ENCODE measurements around the gene NEGR1. TPM values are rescaled to one million over a fixed set of nuclear protein-coding genes. Genes with fewer than 3 reads are reported as not detected.

The NEGR1 gene
- total RNA-seq, 1 donor from 2014 or later = 9.7 TPM

DNA sequence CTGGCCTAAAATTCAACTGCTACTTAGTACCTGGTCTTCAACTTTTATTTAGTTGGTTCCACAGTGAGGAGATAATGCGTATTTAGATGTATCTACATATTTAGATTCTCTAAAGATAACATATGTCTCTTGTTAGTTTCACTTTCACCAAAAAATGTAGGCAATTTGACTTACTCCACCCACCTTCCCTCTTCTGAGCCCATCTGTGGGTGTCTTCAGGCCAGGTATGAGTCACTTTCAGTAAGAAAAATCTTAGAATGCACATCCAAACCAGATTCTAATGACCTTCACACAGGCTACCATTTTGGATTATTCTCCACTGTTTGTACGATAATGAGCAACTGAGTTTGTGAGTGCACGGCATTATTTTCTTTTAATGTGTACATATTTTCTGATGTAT lies 501.7 kb downstream of the NEGR1 start:
- Histone ChIP-seq H3K4me1 (peaks cover 24% of the 10 kb centered on the region), H3K9me3 (replicated peaks) (no peaks in the 10 kb centered on the region), H3K27me3 (ENCODE audit: low read depth) (no peaks in the 10 kb centered on the region), H3K27ac (replicated peaks) (no peak overlapping the region), H3K4me3 (no peak overlapping the region), H3K36me3 (no peaks in the 10 kb centered on the region)
- no peak for DNase-seq
- intact Hi-C loops (cut with micrococcal nuclease) = no loop called here
- TF ChIP-seq, protein P1, sequence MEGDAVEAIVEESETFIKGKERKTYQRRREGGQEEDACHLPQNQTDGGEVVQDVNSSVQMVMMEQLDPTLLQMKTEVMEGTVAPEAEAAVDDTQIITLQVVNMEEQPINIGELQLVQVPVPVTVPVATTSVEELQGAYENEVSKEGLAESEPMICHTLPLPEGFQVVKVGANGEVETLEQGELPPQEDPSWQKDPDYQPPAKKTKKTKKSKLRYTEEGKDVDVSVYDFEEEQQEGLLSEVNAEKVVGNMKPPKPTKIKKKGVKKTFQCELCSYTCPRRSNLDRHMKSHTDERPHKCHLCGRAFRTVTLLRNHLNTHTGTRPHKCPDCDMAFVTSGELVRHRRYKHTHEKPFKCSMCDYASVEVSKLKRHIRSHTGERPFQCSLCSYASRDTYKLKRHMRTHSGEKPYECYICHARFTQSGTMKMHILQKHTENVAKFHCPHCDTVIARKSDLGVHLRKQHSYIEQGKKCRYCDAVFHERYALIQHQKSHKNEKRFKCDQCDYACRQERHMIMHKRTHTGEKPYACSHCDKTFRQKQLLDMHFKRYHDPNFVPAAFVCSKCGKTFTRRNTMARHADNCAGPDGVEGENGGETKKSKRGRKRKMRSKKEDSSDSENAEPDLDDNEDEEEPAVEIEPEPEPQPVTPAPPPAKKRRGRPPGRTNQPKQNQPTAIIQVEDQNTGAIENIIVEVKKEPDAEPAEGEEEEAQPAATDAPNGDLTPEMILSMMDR (IDR thresholded peaks at IDR 0.05; ENCODE audit: borderline replicate concordance) = no peak

DNA sequence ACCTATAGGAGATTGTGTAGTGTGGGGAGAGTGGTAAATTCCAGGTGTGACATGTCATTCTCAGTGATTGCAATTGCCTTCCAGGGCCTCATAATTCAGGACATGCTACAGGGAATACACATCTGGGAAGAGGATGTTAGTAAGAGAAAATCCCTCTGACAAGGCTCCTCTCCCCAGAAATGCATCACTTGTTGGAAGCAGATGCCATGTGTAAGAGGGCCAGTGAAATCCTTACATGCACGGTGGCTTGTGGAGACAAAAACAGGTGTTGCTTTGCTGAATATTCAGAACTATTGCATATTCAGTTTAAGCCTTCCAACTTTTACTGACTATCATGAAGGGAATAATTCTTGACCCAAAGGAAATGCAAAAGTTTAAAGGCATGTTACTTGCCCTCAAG lies 503.4 kb downstream of the NEGR1 start:
- intact Hi-C loops (cut with micrococcal nuclease) = no loop called here
- no peak for DNase-seq

DNA sequence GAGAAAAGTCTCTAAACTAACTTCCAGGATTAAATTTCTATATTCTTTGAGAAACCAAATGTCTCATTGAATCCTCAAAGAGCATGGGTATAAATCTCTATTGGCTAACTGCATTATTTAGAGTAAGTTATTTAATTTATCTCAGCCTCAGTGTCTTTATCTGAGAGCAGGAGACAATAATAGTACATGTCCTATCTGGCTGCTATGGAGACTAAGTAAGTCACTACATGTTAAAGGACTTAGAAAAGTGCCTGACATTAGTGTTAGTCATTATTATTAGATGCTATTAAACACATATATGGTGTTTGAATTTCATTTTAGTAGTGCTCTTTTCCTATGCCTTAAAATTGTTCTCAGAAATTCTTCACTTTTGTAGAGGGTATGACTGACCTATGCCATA lies 505.2 kb downstream of the NEGR1 start:
- TF ChIP-seq, protein P1 (IDR thresholded peaks at IDR 0.05; ENCODE audit: borderline replicate concordance) = no peak
- no peaks in the 10 kb centered on the region for H3K9me3 ChIP-seq (replicated peaks)
- DNase-seq = no peak
- H3K4me1 ChIP-seq = peaks cover 17% of the 10 kb centered on the region
- H3K27ac ChIP-seq (replicated peaks) = no peak overlapping the region
- no peaks in the 10 kb centered on the region for H3K36me3 ChIP-seq
- H3K27me3 ChIP-seq (ENCODE audit: low read depth) = no peaks in the 10 kb centered on the region
- intact Hi-C loops (cut with micrococcal nuclease) = no loop called here
- H3K4me3 ChIP-seq = no peak overlapping the region

More for the DNA sequence above, 503.4 kb downstream of the NEGR1 start:
- H3K27ac ChIP-seq (replicated peaks) = no peak overlapping the region
- H3K9me3 ChIP-seq (replicated peaks) = no peaks in the 10 kb centered on the region
- H3K4me3 ChIP-seq = no peak overlapping the region
- TF ChIP-seq, protein P1 (IDR thresholded peaks at IDR 0.05; ENCODE audit: borderline replicate concordance) = no peak
- H3K27me3 ChIP-seq (ENCODE audit: low read depth) = no peaks in the 10 kb centered on the region
- H3K4me1 ChIP-seq = peaks cover 17% of the 10 kb centered on the region
- H3K36me3 ChIP-seq = no peaks in the 10 kb centered on the region

DNA sequence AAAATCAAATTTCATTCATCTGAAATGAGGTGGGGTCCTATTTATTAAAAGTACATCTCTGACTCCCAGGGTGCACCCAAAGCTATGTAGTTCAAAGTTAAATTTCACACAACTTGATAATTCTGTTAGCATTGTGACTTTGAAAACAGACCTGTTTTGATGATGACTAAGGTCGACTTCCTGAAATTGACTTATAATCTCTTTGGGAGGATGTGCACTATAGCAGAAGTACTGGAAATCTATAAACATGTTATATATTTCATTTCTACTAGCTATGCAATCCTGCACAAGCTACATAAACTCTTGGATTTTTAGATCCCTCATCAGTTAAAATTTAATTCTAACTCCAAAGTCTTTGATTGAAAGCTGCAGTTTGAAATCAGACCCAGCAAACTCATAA lies 507.6 kb downstream of the NEGR1 start:
- no peak overlapping the region for H3K4me3 ChIP-seq
- peaks cover 17% of the 10 kb centered on the region for H3K4me1 ChIP-seq
- no peaks in the 10 kb centered on the region for H3K9me3 ChIP-seq (replicated peaks)
- no peak for DNase-seq
- no peak overlapping the region for H3K27ac ChIP-seq (replicated peaks)
- no peaks in the 10 kb centered on the region for H3K27me3 ChIP-seq (ENCODE audit: low read depth)
- H3K36me3 ChIP-seq = no peaks in the 10 kb centered on the region
- TF ChIP-seq, protein P1 (IDR thresholded peaks at IDR 0.05; ENCODE audit: borderline replicate concordance) = no peak
- intact Hi-C loops (cut with micrococcal nuclease) = no loop called here

DNA sequence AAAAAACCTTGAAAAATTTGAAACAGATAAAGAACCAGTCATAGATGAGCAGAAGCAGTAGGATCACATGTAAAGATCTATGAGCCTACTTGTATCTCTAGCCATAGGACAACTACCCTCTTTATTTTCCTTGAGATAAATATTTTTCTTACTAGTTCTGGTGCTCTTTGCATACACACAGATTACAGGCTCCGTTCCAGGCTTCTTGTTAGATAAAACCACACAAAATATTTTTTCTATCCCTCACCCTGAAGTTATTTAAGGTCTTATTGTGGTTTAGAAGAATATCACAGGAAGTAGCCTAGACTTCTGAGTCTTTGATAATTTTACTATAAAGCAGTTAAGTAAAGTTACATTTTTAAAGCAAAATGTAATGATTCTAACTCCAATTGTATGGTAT lies 512.2 kb downstream of the NEGR1 start:
- no peak overlapping the region for H3K27ac ChIP-seq (replicated peaks)
- DNase-seq = no peak
- intact Hi-C loops (cut with micrococcal nuclease) = no loop called here
- peaks cover 8% of the 10 kb centered on the region for H3K9me3 ChIP-seq (replicated peaks)
- H3K4me3 ChIP-seq = no peak overlapping the region
- H3K36me3 ChIP-seq = no peaks in the 10 kb centered on the region
- no peaks in the 10 kb centered on the region for H3K27me3 ChIP-seq (ENCODE audit: low read depth)
- H3K4me1 ChIP-seq = no peaks in the 10 kb centered on the region
- TF ChIP-seq, protein P1 (IDR thresholded peaks at IDR 0.05; ENCODE audit: borderline replicate concordance) = no peak

DNA sequence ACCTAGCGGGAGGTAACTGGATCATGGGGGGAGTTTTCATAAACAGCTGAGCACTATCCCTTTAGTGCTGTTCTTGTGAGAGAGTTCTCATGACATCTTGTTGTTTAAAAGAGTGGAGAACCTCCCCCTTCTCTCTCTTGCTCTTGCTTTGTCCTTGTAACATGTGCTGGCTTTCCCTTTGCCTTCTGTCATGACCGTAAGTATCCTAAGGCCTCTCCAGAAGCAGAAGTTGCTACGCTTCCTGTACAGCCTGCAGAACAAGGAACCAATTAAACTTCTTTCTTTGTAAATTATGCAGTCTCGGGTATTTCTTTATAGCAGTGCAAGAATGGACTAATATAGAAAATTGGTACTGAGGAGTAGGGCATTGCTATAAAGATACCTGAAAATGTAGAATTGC lies 515.6 kb downstream of the NEGR1 start:
- no peak for DNase-seq
- H3K9me3 ChIP-seq (replicated peaks) = peaks cover 8% of the 10 kb centered on the region
- no peak overlapping the region for H3K4me3 ChIP-seq
- H3K27ac ChIP-seq (replicated peaks) = no peak overlapping the region
- TF ChIP-seq, protein P1 (IDR thresholded peaks at IDR 0.05; ENCODE audit: borderline replicate concordance) = no peak
- H3K36me3 ChIP-seq = no peaks in the 10 kb centered on the region
- intact Hi-C loops (cut with micrococcal nuclease) = no loop called here
- no peaks in the 10 kb centered on the region for H3K4me1 ChIP-seq
- H3K27me3 ChIP-seq (ENCODE audit: low read depth) = no peaks in the 10 kb centered on the region

Data from left ventricle myocardium inferior (tissue), 1 donor.